ENCODE measurements around the gene FBN1. TPM values are rescaled to one million over a fixed set of nuclear protein-coding genes. Genes with fewer than 3 reads are reported as not detected.

Gene FBN1
- total and polyA plus RNA-seq, 12 donors = 5.6 to 84.6 (median 54.5) TPM

DNA sequence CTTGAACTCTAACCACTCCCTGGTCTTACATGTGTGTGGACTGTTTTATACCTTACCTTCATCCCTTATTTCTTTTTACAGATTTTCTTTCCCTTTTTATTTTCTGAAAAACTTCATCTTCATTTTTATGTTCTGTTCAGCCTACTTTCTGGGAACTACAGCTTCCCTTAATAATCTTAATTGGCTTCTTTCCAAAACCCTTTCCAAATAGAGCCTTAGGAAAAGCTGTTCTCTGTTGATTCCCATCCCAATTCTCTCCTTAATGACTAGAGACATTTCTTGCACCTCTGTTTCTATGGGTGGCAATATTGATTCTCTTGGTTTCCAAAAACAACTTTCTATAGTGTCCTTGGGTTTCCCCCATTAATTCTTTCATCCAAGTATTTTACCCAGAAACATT is 179.4 kb downstream of the FBN1 start:
- H3K4me3 ChIP-seq = no peak overlapping the region
- intact Hi-C loops (cut with DNase I) = no loop called here
- H3K27me3 ChIP-seq = no peaks in the 10 kb centered on the region
- no peak for DNase-seq
- no peaks in the 10 kb centered on the region for H3K4me1 ChIP-seq (replicated peaks in 1 of 2)
- H3K36me3 ChIP-seq (replicated peaks in 1 of 2) = peaks cover 0 to 46% of the 10 kb centered on the region in 2 donors
- TF ChIP-seq, protein P1, sequence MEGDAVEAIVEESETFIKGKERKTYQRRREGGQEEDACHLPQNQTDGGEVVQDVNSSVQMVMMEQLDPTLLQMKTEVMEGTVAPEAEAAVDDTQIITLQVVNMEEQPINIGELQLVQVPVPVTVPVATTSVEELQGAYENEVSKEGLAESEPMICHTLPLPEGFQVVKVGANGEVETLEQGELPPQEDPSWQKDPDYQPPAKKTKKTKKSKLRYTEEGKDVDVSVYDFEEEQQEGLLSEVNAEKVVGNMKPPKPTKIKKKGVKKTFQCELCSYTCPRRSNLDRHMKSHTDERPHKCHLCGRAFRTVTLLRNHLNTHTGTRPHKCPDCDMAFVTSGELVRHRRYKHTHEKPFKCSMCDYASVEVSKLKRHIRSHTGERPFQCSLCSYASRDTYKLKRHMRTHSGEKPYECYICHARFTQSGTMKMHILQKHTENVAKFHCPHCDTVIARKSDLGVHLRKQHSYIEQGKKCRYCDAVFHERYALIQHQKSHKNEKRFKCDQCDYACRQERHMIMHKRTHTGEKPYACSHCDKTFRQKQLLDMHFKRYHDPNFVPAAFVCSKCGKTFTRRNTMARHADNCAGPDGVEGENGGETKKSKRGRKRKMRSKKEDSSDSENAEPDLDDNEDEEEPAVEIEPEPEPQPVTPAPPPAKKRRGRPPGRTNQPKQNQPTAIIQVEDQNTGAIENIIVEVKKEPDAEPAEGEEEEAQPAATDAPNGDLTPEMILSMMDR (IDR thresholded peaks at IDR 0.05) = no peak
- no peak for TF ChIP-seq POLR2A (IDR thresholded peaks at IDR 0.05)
- no peaks in the 10 kb centered on the region for H3K9me3 ChIP-seq (replicated peaks in 1 of 3)
- no peak overlapping the region for H3K27ac ChIP-seq

DNA sequence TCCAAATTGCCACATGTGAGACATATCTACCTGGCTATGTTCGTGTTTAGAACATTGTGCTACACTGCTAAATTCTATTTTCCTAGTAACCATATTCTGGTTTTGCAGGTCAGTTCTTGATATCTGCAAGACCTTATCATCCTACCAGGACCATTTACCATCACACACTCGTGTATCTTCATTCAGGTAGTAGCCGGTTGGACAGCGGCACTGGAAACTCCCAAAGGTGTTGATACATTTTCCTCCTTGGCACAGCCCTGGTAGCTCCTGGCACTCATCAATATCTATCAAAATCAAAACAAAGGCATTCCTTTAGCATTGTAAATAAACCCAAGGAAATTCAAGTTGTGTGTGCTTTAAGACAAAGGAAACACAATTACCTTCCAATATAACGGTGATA is 180.1 kb downstream of the FBN1 start:
- Histone ChIP-seq H3K27ac (no peak overlapping the region), H3K36me3 (replicated peaks in 1 of 2) (peaks cover 0 to 46% of the 10 kb centered on the region in 2 donors), H3K27me3 (no peaks in the 10 kb centered on the region), H3K4me3 (no peak overlapping the region), H3K4me1 (replicated peaks in 1 of 2) (no peaks in the 10 kb centered on the region), H3K9me3 (replicated peaks in 1 of 3) (no peaks in the 10 kb centered on the region)
- WGBS, 4 donors = 93 to 99% (median 96%) methylated on average over 5 of the region's 5 CpGs
- intact Hi-C loops (cut with DNase I) = no loop called here
- no peak for DNase-seq
- TF ChIP-seq, protein P1 (IDR thresholded peaks at IDR 0.05) = no peak
- no peak for TF ChIP-seq POLR2A (IDR thresholded peaks at IDR 0.05)

DNA sequence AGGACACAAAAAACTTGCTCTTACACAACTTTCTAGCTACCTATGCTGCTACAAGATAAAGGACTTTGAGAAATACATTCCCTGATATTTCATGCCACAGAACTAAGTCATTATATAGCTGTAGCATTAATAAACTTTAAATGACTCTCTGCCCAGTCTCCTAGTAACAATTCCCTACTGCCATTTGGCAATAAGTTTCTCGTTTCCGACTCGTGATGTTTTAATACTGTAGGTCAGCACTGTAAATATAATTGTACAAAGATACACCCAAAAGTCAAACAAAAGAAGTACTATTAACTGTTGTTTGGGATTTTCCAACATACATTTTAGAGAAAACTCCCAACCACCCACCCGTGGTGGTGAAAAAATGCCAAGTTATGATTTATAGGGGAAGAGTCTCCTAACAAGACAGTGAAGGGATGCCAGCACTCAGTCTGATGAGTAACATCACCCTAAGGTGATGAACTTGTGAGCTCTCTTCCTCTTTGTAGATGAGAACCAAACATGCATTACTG is 182.1 kb downstream of the FBN1 start:
- no peak for TF ChIP-seq POLR2A (IDR thresholded peaks at IDR 0.05)
- TF ChIP-seq, protein P1 (IDR thresholded peaks at IDR 0.05) = no peak
- Histone ChIP-seq H3K9me3 (replicated peaks in 1 of 3) (no peaks in the 10 kb centered on the region), H3K4me3 (no peak overlapping the region), H3K36me3 (replicated peaks in 1 of 2) (peaks cover 0 to 42% of the 10 kb centered on the region in 2 donors), H3K27me3 (no peaks in the 10 kb centered on the region), H3K4me1 (replicated peaks in 1 of 2) (no peaks in the 10 kb centered on the region), H3K27ac (no peak overlapping the region)
- no peak for DNase-seq
- WGBS, 4 donors = 89 to 92% (median 92%) methylated on average over 4 of the region's 4 CpGs
- intact Hi-C loops (cut with DNase I) = no loop called here

- 87 to 92% (median 91%) methylated on average over 4 of the region's 4 CpGs for WGBS, 4 donors
- intact Hi-C loops (cut with DNase I) = no loop called here
- Histone ChIP-seq H3K27ac (no peak overlapping the region), H3K9me3 (replicated peaks in 1 of 3) (no peaks in the 10 kb centered on the region), H3K4me3 (no peak overlapping the region), H3K27me3 (no peaks in the 10 kb centered on the region), H3K4me1 (replicated peaks in 1 of 2) (no peaks in the 10 kb centered on the region), H3K36me3 (replicated peaks in 1 of 2) (peaks cover 0 to 39% of the 10 kb centered on the region in 2 donors)
- no peak for DNase-seq
- TF ChIP-seq, protein P1 (IDR thresholded peaks at IDR 0.05) = no peak
- no peak for TF ChIP-seq POLR2A (IDR thresholded peaks at IDR 0.05)
These were observed 182.8 kb downstream of the FBN1 start for GRCh38 chr15:48462688-48463087.

Measured in adrenal gland (tissue), 12 donors.